Keratinocyte (primary cell): ENCODE data around the gene CPSF4. TPM values are rescaled to one million over a fixed set of nuclear protein-coding genes. Genes with fewer than 3 reads are reported as not detected.

Experiments
- DNase-seq: peaks from one replicate; pipeline ENCODE4 v3.0.0-alpha.2; 2011; ENCODE audit warnings: low read depth, missing footprints, low spot score
- FAIRE-seq: peaks from 2 replicates; lab custom pipeline; 2011; peaks lifted over from hg19 to GRCh38; lab: Jason Lieb, UNC
- H2AFZ ChIP-seq: 2 replicates; pipeline ENCODE4 v1.6.0; 2012; ENCODE audit warnings: low read length, control low read depth, inconsistent platforms; ENCODE audit not compliant: control insufficient read depth
- H3K27ac ChIP-seq: 2 replicates; pipeline ENCODE4 v1.5.1; 2011; ENCODE audit warnings: low read length; ENCODE audit not compliant: control insufficient read depth, insufficient read depth
- H3K27me3 ChIP-seq: 3 replicates; pipeline ENCODE4 v1.6.0; 2011; ENCODE audit warnings: low read length; ENCODE audit not compliant: control insufficient read depth, insufficient read depth; ENCODE audit errors: extremely low read depth
- H3K36me3 ChIP-seq, 2 experiments: 2 replicates in 1 of 2; 3 replicates in 1 of 2; pipeline ENCODE4 v1.5.1; 2011; ENCODE audit warnings: low read length in 2 of 2, mild to moderate bottlenecking in 1 of 2; ENCODE audit not compliant: control insufficient read depth in 2 of 2, insufficient read depth in 2 of 2; ENCODE audit errors: extremely low read depth in 1 of 2
- H3K4me1 ChIP-seq: 3 replicates; pipeline ENCODE4 v1.5.1; 2011; ENCODE audit warnings: low read length; ENCODE audit not compliant: control insufficient read depth, insufficient read depth; ENCODE audit errors: extremely low read depth
- H3K4me2 ChIP-seq: 3 replicates; pipeline ENCODE4 v1.6.0; 2011; ENCODE audit warnings: low read depth, low read length; ENCODE audit not compliant: control insufficient read depth, insufficient read depth; ENCODE audit errors: extremely low read depth
- H3K4me3 ChIP-seq, 3 experiments: fragments of 200-600 bp in 1 of 3; sonication (generic) in 1 of 3; 2 replicates in 2 of 3; 3 replicates in 1 of 3; pipeline ENCODE4 v1.5.1; 2011 to 2016; ENCODE audit warnings: low read length in 3 of 3, mild to moderate bottlenecking in 3 of 3, control low read depth in 2 of 3, inconsistent platforms in 1 of 3, low read depth in 1 of 3, mixed read lengths in 1 of 3, mixed run types in 1 of 3, moderate library complexity in 1 of 3; ENCODE audit not compliant: control insufficient read depth in 2 of 3, insufficient read depth in 2 of 3; ENCODE audit errors: extremely low read depth in 1 of 3
- H3K79me2 ChIP-seq: 2 replicates; pipeline ENCODE4 v1.6.0; 2012; ENCODE audit warnings: low read length; ENCODE audit not compliant: control insufficient read depth, insufficient read depth
- H3K9ac ChIP-seq: 3 replicates; pipeline ENCODE4 v1.6.0; 2011; ENCODE audit warnings: low read length; ENCODE audit not compliant: control insufficient read depth, insufficient read depth; ENCODE audit errors: extremely low read depth
- H3K9me1 ChIP-seq: 3 replicates; pipeline ENCODE4 v1.6.0; 2011; ENCODE audit warnings: low read length; ENCODE audit not compliant: control insufficient read depth, insufficient read depth; ENCODE audit errors: extremely low read depth
- H3K9me3 ChIP-seq: 2 replicates; pipeline ENCODE4 v1.5.1; 2012; ENCODE audit warnings: low read depth, low read length; ENCODE audit not compliant: control insufficient read depth
- H4K20me1 ChIP-seq: 3 replicates; pipeline ENCODE4 v1.6.0; 2011; ENCODE audit warnings: low read length; ENCODE audit not compliant: control insufficient read depth, insufficient read depth; ENCODE audit errors: extremely low read depth
- CTCF ChIP-seq, 3 experiments: IDR thresholded peaks in 1 of 3; conservative IDR thresholded peaks in 1 of 3; optimal IDR thresholded peaks in 1 of 3; 2 replicates in 2 of 3; 3 replicates in 1 of 3; pipeline versions ENCODE3 to v1.5.1; 2011; ENCODE audit warnings: low read length in 3 of 3, mild to moderate bottlenecking in 3 of 3, moderate library complexity in 2 of 3, control low read depth in 1 of 3, inconsistent platforms in 1 of 3; ENCODE audit not compliant: insufficient read depth in 2 of 3; ENCODE audit errors: extremely low read depth in 1 of 3
- EZH2 ChIP-seq: IDR thresholded peaks from one replicate; pipeline ENCODE4 v1.6.1; 2012; ENCODE audit warnings: inconsistent platforms, mild to moderate bottlenecking, low read length, moderate library complexity
- dilution Hi-C: fragments of 300-500 bp; cut with MboI; formaldehyde crosslinking; loops from one replicate; pipeline ENCODE4 v1.7.0; 2020; ENCODE audit warnings: low sequenced_read_pairs; ENCODE audit not compliant: extremely low pct_ligation_motif_present
- polyA plus RNA-seq, 5 experiments: library from polyadenylated mRNA; depleted of rRNA in 3 of 5; stranded (reverse) in 3 of 5; stranded (forward) in 1 of 5; unstranded in 1 of 5; fragments of >200 nt; gene quantifications; 1 replicate in 1 of 5; 2 replicates in 3 of 5; 3 replicates in 1 of 5; pipeline versions ENCODE4 v1.2.1 to v1.2.3, GENCODE V29; 2011 to 2012; ENCODE audit warnings: missing spikeins in 2 of 5, low read depth in 1 of 5, low replicate concordance in 1 of 5

The CPSF4 gene
- polyA plus RNA-seq, 1 donor (not counting 4 experiments of a cell fraction or from before 2014, with no cell fraction given): 25.0 TPM

GRCh38 chr7:99406557-99406956 is 32.2 kb upstream of the CPSF4 start:
- peaks cover 16 to 49% of the 10 kb centered on the region in 2 experiments for H3K36me3 ChIP-seq
- peak overlapping the region; percentile 98 for H3K27ac ChIP-seq
- peaks cover 28% of the 10 kb centered on the region for H3K4me1 ChIP-seq
- H3K4me3 ChIP-seq: peak overlapping the region in 2 of 3 experiments; percentile 100
- DNase-seq (no peak), FAIRE-seq (no peak)
- no peaks in the 10 kb centered on the region for H3K9me3 ChIP-seq
- TF ChIP-seq CTCF (optimal IDR thresholded peaks at IDR 0.05 in 1 of 3, IDR thresholded peaks at IDR 0.05 in 1 of 3, conservative IDR thresholded peaks at IDR 0.05 in 1 of 3; ENCODE audit: extremely low read depth in 1 of 3, insufficient read depth in 2 of 3, low read length in 3 of 3): no peak
- no peak for TF ChIP-seq EZH2
- H3K4me2 ChIP-seq: peak overlapping the region; percentile 96
- peaks cover 24% of the 10 kb centered on the region for H4K20me1 ChIP-seq
- peaks cover 3% of the 10 kb centered on the region for H3K9me1 ChIP-seq
- peaks cover 84% of the 10 kb centered on the region for H3K79me2 ChIP-seq
- H3K27me3 ChIP-seq: no peaks in the 10 kb centered on the region
- dilution Hi-C loops: no loop called here
- H3K9ac ChIP-seq: peak overlapping the region; percentile 26
- no peak overlapping the region for H2AFZ ChIP-seq

GRCh38 chr7:99407872-99408378 is 30.8 kb upstream of the CPSF4 start:
- no peaks in the 10 kb centered on the region for H3K27me3 ChIP-seq
- peaks cover 3% of the 10 kb centered on the region for H3K9me1 ChIP-seq
- peaks cover 15 to 49% of the 10 kb centered on the region in 2 experiments for H3K36me3 ChIP-seq
- FAIRE-seq: no peak
- peak overlapping the region; percentile 98 for H3K27ac ChIP-seq
- dilution Hi-C loops: no loop called here
- peak overlapping the region; percentile 39 for H2AFZ ChIP-seq
- no peaks in the 10 kb centered on the region for H3K9me3 ChIP-seq
- TF ChIP-seq CTCF (optimal IDR thresholded peaks at IDR 0.05 in 1 of 3, IDR thresholded peaks at IDR 0.05 in 1 of 3, conservative IDR thresholded peaks at IDR 0.05 in 1 of 3; ENCODE audit: extremely low read depth in 1 of 3, insufficient read depth in 2 of 3, low read length in 3 of 3) (no peak), EZH2 (no peak)
- peaks cover 24% of the 10 kb centered on the region for H4K20me1 ChIP-seq
- no peak for DNase-seq
- peak overlapping the region; percentile 96 for H3K4me2 ChIP-seq
- H3K4me1 ChIP-seq: peaks cover 28% of the 10 kb centered on the region
- peak overlapping the region; percentile 96 for H3K9ac ChIP-seq
- peak overlapping the region; percentile 73 to 100 (median 100) for H3K4me3 ChIP-seq
- H3K79me2 ChIP-seq: peaks cover 88% of the 10 kb centered on the region
